Hematopoietic multipotent progenitor cell treated with erythropoietin and hydrocortisone succinate and interleukin-3 and kit ligand, for 15 days (in vitro differentiated cells): ENCODE results near the gene TSPAN9.

ENCODE experiments used
- DNase-seq: peaks from one replicate; pipeline ENCODE4 v3.0.0-alpha.2; 2015; ENCODE audit warnings: low spot score

TSPAN9 gene

DNA sequence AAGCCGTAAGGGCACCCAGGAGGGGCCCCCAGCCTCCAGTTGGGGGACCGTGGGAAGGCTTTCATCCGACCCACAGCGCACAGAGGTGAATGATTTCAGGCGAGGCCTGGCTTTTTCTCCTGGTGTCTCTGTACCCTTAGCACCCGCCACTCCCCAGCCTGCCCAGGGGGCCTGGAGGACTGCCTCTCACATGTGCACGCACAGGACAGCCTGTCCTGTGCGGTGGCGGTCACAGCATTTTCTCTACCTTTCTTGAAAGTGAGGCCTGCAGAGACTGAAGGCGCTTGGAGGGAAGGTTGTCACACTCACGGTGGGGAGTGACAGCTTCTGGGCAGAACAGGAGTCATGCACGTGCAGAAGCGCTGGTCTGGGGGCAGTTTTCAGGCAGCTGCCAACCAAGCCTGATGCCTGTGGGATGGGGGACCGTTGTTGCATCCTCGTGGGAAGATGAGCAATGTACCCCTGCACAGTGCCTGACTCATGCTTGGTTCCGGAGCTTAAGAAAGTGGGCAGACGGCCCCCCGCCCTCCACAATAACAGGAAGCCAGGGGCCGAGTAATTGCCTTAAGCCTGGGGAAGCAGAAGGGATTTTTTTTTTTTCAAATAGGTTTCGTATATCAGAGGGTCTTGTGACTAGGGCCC is 148.1 kb downstream of the TSPAN9 start:
- no peak for DNase-seq

DNA sequence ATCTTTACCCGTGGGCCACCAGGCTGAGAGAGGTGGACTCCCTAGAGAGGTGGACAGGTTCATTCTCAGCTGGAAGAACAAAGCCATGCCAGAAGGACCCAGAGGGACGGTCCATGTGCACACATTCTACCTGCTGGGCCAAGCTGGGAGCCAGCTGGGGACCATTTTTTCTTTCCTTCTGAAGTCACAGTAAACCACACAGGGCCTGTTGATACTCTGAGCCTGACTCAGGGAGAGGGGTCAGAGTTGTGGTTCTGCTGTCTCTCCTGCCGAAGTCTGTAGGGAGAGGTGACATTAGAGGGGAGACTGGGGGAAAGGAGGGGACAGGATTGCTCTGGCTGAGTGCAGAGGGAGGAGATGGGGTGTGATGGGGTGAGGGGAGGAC is 148.6 kb downstream of the TSPAN9 start:
- no peak for DNase-seq

DNA sequence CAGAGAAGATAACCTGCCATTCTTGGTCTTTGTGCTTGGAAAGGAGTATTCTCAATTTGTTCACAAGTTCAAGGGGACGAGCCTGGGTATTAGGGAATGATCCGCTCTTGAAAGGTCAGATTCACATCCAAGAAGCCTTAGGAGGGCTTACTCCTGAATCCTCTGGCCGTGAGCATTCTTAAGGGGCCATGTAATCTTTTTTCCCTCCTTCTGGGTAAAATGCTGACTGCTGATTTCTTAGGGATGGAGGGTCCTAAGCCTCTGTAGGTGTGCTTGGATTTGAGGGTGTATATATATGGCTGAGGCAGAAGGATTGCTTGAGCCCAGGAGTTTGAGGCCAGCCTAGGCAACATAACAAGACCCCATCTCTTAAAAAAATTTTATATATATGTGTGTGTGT is 149.1 kb downstream of the TSPAN9 start:
- no peak for DNase-seq

DNA sequence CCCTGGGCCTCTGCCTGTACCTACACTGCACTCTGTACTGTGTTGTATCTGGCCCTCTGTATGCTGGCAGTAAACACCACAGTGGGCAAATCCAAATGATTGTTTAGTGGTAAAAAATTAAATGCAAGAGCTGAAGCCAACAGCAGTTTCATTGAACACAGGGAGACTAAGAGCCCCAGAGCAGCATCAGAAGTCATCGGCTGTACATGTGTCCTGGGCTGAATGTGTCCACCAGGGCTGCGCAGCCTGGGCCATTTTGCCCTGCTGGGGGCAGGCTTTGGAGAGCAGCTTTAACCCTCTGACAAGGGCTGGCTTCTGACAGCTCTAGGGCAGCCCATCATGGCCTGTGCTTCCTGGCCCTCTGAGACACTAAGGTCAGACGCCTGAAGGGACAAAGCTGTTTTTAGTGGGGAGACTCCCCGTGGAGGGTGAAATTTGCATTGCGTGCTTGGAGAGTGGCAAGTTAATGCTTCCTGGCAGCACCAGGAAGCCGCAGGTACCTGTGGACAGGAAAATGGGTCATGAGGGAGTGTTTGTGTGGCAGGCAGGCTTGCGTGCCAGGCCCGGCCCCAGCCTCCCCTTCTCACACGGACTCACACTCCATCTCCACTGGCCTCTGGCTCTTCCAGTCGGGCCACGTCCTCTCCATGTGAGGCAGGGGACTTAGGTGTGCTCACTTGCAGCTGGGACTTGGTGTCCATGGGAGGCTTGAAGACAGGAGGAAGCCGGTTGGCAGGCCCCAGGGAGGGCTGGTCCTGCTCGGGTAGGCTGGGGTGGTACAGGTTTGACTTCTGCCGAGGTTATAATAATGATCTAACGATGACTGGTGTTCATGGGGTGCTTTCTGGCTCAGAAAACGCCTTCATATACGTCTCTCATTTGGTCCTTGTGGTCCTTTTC is 150.1 kb downstream of the TSPAN9 start:
- no peak for DNase-seq

DNA sequence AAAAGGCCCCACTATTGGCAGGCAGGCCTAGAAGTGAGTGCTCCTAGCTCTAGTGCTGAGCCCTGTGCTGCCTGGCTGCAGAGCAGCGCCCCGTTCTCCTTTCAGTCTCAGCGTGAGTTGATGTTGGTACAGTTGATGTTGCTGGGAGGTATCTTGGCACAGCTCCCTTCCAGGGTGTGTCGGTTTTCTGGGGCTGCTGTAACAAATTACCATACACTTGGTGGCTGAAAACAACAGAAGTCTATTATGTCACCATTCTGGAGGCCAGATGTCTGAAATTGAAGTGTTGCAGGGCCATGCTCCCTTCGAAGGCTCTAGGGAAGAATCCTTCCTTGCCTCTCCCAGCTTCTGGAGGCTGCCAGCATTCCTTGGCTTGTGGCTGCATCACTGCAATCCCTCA is 151.4 kb downstream of the TSPAN9 start:
- DNase-seq = no peak

DNA sequence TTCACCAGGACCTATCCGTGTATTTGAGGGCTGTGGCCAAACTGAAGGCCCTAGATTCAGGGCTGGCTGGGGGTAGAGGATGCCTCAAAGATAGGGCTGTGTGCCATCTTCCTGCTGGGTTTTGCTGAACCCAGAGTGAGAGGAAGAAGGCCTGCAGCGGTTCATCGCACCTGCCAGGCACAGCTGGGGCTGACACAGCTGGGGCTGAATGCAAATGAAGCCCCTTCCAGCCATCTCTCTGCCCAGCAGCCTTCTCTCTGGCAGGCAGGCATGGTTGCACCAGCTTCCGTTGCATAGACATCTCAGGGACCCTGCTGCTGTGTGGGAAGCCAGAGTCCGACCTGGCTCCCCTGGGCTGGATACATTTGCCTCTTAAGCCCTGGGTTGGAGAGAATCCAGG is 152.4 kb downstream of the TSPAN9 start:
- DNase-seq = no peak

DNA sequence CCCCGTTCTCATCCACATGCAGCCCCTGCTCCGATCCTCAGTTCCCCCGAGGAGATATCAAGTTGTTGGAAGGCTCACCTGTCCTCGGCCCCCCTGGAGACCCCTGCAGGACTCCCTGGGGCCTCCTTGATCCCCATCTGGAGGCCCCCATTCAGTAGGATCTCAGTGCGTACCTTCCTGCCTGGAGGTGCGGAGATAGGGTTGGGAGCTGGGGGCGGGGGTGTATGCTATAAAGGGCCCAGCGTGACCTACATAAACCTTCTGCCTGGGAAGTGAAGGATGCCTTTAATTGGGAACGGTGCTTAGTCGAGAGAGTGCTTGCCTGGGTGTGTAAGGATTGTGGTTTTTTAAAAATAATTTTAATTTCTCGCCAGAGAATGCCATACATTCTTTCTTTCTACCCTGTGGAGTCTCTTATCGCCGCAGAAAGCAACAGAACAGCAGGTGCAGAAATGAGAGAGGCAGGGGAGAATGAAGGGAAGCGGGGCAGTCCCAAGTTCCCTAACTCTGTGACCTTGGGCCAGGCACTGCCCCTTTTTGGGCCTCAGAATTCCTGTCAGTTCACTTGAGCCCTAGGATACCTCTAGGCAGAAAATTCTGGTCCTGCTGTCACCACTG is 153.7 kb downstream of the TSPAN9 start:
- DNase-seq = no peak

DNA sequence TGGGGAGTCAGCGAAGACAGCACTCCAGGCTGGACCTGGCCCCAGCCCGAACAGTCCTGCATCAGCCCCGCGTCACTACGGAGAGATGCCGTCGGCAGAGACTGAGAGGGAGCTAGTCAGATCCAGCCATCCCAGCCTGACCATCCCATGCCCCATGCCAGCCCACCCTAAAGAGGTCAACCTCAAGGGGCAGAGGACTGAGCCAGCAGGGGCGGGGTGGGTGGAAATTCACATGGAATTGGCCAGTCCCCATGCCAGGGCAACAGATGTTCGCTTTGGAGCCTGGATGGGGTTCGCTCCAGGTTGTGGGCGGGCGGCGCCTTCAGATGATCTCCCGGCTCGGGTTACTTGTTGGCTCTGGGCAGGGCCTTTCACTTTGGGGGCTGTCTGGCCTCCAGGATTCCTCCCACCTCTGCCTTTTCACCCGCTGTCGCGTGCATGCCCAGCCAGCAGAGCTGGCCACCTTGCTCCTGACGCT is 154.3 kb downstream of the TSPAN9 start:
- no peak for DNase-seq

DNA sequence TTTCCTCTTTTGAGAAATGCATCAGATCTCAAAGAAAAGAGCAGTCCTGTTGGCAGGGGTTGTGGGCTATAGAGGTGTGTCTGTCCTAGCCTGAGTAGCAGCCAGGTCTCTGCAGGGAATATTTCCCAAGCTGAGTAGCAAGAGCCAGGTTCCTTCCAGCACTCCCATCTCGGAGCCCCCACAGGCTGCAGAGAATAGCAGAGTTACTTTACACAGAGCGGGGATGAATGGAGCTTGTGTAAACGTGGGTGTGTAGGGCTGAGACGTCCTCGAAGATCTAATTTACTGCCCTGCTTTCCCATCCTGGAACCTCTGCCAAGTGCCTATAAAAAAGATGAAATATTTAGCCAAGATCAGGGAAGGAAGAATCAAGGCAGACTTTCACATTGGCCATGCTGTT is 156.6 kb downstream of the TSPAN9 start:
- no peak for DNase-seq

DNA sequence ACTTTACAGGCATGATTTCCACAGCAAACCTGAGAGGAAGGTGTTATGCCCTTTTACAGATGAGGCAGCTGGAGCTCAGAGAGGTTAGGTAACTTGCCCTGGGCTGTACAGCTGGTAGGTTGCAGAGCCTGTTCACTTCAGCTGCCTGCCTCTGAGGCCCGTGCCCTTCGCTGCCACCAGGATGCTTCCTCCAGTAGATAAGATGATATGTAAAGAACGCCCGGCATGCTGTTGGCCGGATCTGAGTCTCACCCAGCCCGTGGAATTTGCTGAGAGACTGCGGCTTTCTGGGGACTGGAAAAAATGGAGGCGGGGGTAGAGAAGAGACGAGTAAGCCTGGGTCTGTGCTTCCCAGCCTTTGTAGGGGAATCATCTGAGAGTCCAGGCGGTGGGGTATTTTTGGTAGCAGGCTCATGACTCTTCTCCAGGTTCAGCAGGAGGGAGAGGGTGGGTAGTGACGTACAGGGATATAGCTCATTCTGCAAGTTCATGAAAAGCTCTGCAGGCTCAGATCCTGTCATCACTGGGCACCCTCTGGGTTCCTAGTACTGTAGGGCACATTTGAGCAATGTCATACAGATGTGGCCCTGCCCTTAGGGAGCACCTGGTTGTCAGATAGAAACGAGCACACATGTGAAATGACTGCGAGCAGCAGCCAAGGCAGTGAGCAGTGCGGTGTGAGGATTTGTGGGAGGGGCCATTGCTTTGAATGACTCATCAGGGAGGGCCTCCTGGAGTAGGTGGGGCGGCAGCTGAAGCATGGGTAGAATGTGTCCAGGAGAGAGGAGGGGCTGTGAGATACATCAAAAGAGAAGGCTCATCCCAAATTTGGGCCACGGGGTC is 159.4 kb downstream of the TSPAN9 start:
- peak; percentile 3 for DNase-seq

DNA sequence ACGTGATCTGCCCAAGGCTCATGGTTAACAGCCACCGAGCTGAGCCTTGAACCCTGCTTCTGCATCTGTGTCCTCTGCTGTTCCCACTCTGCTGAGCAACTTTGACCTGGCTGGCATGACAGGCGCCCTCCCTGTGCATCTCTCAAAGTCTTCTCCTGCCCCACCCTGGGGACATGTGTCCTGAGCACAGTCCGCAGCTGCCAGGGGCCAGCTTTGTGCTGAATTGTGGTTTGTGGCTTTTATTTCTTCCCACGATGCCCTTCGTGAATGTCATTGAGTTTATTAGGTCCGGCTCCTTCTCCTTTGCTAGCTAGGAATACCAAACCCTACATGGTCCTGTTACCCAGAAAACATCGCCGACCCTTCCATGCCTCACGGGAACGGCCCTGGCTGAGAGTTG is 161.0 kb downstream of the TSPAN9 start:
- DNase-seq = no peak

DNA sequence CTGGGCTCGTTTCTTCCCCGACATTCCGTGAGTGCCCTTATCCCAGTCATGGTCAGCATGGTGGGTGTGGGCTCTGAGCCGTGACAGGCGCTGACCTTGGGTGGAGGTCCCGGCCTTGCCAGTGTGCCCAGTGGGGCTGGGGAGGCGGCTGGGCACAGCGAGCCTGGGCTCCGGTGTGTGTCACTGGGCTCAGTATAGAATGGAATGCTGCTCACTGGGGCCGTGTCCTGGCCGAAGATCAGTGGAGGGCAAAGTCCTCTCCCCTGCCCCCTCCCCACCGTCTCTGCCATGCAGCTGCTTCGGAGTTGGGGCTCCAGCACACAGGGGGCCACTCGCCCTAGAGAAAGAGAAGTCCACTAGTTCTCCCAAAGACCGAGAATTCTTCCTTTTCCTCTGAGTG is 164.4 kb downstream of the TSPAN9 start:
- no peak for DNase-seq

DNA sequence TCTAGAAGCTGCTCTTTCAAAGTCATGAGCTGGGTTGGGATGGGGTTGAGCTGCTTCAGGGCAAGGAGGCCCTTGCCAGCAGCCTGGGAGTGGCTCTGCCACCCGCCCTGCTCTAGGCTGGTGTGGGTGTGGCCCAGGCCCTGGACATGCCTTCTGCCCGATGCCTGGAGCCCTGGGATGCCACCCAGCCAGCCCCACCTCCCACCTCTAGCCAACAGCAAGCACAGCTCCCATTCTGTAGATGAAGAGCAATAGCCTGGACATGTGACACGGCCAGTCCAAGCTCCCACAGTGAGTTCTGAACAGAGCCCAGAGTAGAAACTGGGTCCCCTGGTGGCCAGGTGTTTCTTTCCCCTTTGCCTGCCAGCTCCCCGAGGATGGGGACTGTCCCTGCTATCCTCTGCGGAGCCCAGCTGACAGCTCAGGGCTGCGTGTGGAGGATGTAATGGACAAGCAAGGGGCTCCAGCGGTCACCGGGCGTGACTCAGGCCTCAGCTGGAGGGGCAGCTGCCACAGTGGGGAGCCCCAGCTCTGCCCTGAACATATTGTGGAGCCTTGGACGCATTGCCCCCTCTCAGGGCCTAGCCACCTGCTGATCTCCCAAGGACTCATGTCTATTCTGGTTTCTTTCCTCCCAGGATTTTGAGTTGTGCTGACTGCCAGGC is 165.2 kb downstream of the TSPAN9 start:
- DNase-seq = no peak

DNA sequence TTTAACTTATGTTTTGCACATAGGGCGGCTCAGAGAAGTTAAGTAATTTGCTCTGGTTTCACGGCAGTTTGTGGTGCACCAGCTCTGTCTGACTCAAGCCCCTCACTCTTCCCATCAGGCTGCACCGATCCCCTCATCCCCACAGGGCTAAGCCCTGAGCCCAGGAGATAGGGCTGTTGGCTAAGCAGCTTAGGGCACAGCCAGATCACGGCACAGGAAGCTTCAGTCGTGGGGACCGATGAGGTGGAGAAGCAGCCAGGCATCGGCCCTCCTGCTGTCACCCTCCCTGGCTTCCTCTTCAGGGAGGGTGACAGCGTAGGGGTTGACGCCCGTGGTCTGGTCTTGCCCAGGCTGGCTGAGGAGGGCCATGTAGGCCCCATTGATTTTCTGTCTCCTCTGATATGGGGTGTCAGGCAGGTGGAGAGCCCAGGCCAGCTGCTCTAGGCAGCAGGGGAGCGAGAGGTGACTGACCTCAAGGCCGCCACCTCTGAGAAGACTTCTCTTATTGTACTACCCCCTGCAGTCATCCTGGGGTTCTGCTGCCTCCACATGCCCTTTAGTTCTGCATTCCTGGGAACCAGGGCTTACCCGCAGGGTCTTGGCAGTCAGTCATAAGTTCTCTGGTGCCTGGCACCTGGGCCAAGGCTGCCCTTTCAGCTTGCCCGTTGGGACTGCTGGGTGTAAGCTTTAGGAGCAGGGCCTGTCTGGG is 166.4 kb downstream of the TSPAN9 start:
- DNase-seq = no peak

DNA sequence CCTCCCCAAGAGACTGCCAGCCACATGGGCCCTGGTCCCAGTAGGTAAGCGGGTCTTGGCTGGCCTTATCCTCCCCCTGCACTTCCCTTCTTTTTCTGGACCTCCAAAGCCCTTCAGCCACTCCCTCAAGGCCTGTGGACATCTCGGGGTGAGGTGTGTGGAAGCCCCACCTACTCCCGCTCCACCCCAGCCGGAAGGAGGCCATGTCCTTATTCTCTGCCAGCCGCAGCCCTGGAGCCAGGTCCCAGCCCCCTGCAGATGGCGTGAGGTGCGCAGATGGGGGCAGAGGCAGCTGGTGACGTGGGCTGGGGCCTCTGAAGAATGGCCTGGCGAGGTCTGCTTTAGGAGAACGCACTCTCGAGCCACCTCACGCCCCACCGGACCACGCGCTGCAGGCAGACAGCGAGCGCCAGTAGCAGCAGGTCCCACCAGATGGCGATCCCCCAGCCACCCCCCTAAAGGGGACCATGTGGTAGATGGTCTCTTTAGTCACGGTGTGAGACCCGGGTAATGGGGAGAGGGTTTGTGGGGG is 167.1 kb downstream of the TSPAN9 start:
- DNase-seq = no peak

DNA sequence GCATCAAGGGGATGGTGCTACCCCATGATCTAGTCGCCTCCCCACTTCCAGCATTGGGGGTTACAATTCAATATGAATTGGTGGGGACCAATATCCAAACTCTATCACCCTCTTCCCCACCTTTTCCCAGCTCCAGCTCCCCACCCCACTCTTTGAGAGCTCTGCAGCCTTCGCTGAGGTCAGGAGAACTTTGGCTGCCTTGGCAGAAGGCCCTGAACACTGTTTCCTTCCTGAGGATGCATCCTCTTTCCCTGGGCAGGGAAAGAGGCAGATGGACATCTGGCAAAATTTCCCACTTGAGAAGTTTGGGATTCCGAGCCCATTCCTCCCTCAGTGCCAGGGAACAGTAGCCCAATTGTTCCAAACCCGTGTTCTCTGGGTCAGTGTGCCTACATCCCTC is 169.1 kb downstream of the TSPAN9 start:
- DNase-seq = no peak

DNA sequence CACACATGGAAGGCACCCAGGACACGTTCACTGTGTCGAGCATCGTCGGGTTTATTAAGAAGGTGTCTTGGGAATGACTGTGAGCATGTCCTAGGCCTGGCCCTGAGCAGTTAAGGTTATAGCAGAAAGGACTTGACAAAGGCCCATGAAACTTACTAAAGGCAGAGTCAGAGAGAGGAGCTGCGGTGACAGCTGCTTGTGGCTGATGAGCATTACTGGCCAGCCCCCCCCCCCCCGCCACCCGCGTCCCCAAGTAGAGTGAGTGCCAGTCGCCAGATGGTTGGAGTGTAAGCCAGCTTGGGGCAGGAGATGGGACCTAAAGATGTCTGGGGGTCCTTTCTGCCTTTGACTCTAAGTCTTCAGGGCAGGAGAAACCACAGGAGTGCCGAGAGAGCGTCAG is 169.9 kb downstream of the TSPAN9 start:
- DNase-seq = no peak

DNA sequence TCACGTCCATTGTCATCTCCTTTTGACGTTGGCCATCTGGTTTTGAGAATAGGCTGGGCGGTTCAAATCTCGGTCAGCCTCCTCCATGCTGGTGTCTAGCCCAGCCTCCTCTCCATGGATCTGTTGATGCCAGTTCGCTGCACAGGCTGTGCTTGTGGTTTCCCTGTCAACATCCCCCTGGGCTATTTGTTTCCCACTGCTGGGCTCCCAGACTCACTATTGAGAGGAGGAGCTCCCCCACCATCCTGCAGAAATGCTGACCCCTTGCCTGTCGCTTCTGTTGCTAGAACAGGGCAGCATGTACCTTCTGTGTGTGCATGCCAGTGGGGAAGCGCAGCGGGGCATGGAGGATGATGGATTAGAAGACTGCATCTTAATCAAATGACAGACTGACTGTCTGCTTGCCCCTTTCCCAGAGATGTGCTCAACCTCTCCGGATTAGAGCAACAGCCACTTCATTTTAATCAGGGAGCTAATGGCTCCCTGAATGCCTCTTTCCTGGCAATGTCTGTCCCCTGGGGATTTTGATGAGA is 170.5 kb downstream of the TSPAN9 start:
- DNase-seq = no peak

DNA sequence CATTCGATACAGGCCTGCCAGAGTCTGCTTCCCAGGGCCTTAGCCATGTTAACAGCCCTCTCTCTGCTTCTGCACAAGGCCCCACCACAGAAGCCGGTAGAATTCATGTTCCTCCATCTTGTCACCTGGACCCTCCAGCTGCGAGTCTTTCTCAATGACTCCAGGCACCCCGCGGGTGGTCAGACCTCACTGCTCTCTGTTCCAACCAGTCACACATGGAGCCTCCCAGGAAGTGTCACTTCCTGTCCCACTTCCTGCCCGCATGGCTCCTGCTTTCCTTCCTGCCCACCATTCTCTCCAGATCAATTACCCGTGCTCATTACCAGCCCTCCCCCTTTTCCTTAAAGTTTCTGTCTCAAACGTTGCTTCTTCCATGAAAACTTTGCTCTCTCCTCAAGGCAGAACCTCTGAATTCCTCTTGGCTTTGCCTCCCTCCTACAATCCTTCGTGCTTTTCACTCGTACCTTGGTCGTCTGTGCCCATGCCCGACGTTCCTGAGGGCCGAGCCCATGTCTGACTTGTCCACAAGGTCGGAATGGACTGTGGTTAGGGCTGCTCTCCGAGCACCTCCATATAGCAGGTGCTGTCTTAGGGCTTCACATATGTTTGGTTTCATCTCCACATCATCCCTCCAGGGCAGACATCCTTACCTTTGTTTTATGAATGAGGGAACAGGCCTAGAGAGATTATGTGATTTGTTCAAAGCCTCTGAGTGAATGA is 172.1 kb downstream of the TSPAN9 start:
- DNase-seq = no peak

DNA sequence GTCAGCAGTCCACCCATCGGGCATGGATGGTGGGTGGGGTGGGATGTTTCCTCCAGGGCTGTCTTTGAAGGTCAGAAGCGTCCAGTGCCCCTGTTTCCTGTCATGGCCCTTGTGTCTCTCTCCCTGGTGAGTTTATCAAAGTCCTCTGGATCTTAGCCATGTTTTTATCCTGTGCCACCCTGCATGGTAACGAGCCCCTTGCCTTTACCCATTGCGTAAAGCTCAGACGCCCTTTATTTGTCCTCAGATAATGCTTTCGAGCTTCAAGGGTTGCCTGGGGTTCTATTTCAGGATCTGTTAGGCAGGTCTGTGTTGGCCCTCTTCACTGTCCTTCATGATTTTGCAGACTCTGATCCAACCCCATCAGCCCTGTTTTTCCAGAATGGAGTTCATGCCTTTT is 172.9 kb downstream of the TSPAN9 start:
- DNase-seq = no peak
